ENCODE measurements around the gene TTC23.

DNA sequence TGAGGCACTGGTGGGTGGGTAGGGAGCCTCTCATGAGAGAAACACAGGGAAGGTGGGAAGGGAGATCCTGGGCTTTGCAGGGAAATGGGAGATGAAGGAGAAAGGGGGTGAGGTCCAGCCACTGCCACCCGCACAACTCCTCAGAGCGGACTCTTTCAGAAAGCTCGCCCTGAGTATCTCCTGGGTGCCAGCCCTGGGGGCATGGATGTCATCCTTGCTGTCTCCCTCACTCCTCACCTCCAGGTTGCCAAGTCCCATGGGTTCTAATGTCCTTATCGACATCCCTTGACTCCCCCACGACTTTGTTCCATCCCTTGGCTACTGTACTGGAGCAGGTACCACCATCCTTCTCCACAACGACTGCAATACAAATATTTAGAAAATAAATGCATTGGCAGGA is 103.6 kb downstream of the TTC23 start:
- TF ChIP-seq FOXM1 (IDR thresholded peaks at IDR 0.05; ENCODE audit: borderline replicate concordance) (no peak), SUZ12 (IDR thresholded peaks at IDR 0.05) (no peak), NFRKB (IDR thresholded peaks at IDR 0.05) (no peak), FOXA1 (IDR thresholded peaks at IDR 0.05) (no peak), LEF1 (IDR thresholded peaks at IDR 0.05; ENCODE audit: borderline replicate concordance) (no peak), SP1 (IDR thresholded peaks at IDR 0.05) (no peak), TARDBP (IDR thresholded peaks at IDR 0.05) (no peak), ZNF384 (IDR thresholded peaks at IDR 0.05) (no peak), FOXK2 (IDR thresholded peaks at IDR 0.05) (no peak), HDGF (IDR thresholded peaks at IDR 0.05; ENCODE audit: borderline replicate concordance) (no peak), CTBP1 (IDR thresholded peaks at IDR 0.05; ENCODE audit: borderline replicate concordance) (no peak), BHLHE40 (IDR thresholded peaks at IDR 0.05; ENCODE audit: borderline replicate concordance) (no peak), ELF4 (IDR thresholded peaks at IDR 0.05) (no peak)
- TF ChIP-seq, protein P1, sequence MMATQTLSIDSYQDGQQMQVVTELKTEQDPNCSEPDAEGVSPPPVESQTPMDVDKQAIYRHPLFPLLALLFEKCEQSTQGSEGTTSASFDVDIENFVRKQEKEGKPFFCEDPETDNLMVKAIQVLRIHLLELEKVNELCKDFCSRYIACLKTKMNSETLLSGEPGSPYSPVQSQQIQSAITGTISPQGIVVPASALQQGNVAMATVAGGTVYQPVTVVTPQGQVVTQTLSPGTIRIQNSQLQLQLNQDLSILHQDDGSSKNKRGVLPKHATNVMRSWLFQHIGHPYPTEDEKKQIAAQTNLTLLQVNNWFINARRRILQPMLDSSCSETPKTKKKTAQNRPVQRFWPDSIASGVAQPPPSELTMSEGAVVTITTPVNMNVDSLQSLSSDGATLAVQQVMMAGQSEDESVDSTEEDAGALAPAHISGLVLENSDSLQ (IDR thresholded peaks at IDR 0.05): no peak

Data from HEK293T (cell line).